Keratinocyte (primary cell): ENCODE results near the gene CYP4F3. TPM values are rescaled to one million over a fixed set of nuclear protein-coding genes. Genes with fewer than 3 reads are reported as not detected.

Source experiments
- DNase-seq: peaks from one replicate; pipeline ENCODE4 v3.0.0-alpha.2; 2011; ENCODE audit warnings: low read depth, missing footprints, low spot score
- FAIRE-seq: peaks from 2 replicates; lab custom pipeline; 2011; peaks lifted over from hg19 to GRCh38; lab: Jason Lieb, UNC
- H2AFZ ChIP-seq: 2 replicates; pipeline ENCODE4 v1.6.0; 2012; ENCODE audit warnings: low read length, control low read depth, inconsistent platforms; ENCODE audit not compliant: control insufficient read depth
- H3K27ac ChIP-seq: 2 replicates; pipeline ENCODE4 v1.5.1; 2011; ENCODE audit warnings: low read length; ENCODE audit not compliant: control insufficient read depth, insufficient read depth
- H3K27me3 ChIP-seq: 3 replicates; pipeline ENCODE4 v1.6.0; 2011; ENCODE audit warnings: low read length; ENCODE audit not compliant: control insufficient read depth, insufficient read depth; ENCODE audit errors: extremely low read depth
- H3K36me3 ChIP-seq, 2 experiments: 2 replicates in 1 of 2; 3 replicates in 1 of 2; pipeline ENCODE4 v1.5.1; 2011; ENCODE audit warnings: low read length in 2 of 2, mild to moderate bottlenecking in 1 of 2; ENCODE audit not compliant: control insufficient read depth in 2 of 2, insufficient read depth in 2 of 2; ENCODE audit errors: extremely low read depth in 1 of 2
- H3K4me1 ChIP-seq: 3 replicates; pipeline ENCODE4 v1.5.1; 2011; ENCODE audit warnings: low read length; ENCODE audit not compliant: control insufficient read depth, insufficient read depth; ENCODE audit errors: extremely low read depth
- H3K4me2 ChIP-seq: 3 replicates; pipeline ENCODE4 v1.6.0; 2011; ENCODE audit warnings: low read depth, low read length; ENCODE audit not compliant: control insufficient read depth, insufficient read depth; ENCODE audit errors: extremely low read depth
- H3K4me3 ChIP-seq, 3 experiments: fragments of 200-600 bp in 1 of 3; sonication (generic) in 1 of 3; 2 replicates in 2 of 3; 3 replicates in 1 of 3; pipeline ENCODE4 v1.5.1; 2011 to 2016; ENCODE audit warnings: low read length in 3 of 3, mild to moderate bottlenecking in 3 of 3, control low read depth in 2 of 3, inconsistent platforms in 1 of 3, low read depth in 1 of 3, mixed read lengths in 1 of 3, mixed run types in 1 of 3, moderate library complexity in 1 of 3; ENCODE audit not compliant: control insufficient read depth in 2 of 3, insufficient read depth in 2 of 3; ENCODE audit errors: extremely low read depth in 1 of 3
- H3K79me2 ChIP-seq: 2 replicates; pipeline ENCODE4 v1.6.0; 2012; ENCODE audit warnings: low read length; ENCODE audit not compliant: control insufficient read depth, insufficient read depth
- H3K9ac ChIP-seq: 3 replicates; pipeline ENCODE4 v1.6.0; 2011; ENCODE audit warnings: low read length; ENCODE audit not compliant: control insufficient read depth, insufficient read depth; ENCODE audit errors: extremely low read depth
- H3K9me1 ChIP-seq: 3 replicates; pipeline ENCODE4 v1.6.0; 2011; ENCODE audit warnings: low read length; ENCODE audit not compliant: control insufficient read depth, insufficient read depth; ENCODE audit errors: extremely low read depth
- H3K9me3 ChIP-seq: 2 replicates; pipeline ENCODE4 v1.5.1; 2012; ENCODE audit warnings: low read depth, low read length; ENCODE audit not compliant: control insufficient read depth
- H4K20me1 ChIP-seq: 3 replicates; pipeline ENCODE4 v1.6.0; 2011; ENCODE audit warnings: low read length; ENCODE audit not compliant: control insufficient read depth, insufficient read depth; ENCODE audit errors: extremely low read depth
- EZH2 ChIP-seq: IDR thresholded peaks from one replicate; pipeline ENCODE4 v1.6.1; 2012; ENCODE audit warnings: inconsistent platforms, mild to moderate bottlenecking, low read length, moderate library complexity
- dilution Hi-C: fragments of 300-500 bp; cut with MboI; formaldehyde crosslinking; loops from one replicate; pipeline ENCODE4 v1.7.0; 2020; ENCODE audit warnings: low sequenced_read_pairs; ENCODE audit not compliant: extremely low pct_ligation_motif_present
- polyA plus RNA-seq, 5 experiments: library from polyadenylated mRNA; depleted of rRNA in 3 of 5; stranded (reverse) in 3 of 5; stranded (forward) in 1 of 5; unstranded in 1 of 5; fragments of >200 nt; gene quantifications; 1 replicate in 1 of 5; 2 replicates in 3 of 5; 3 replicates in 1 of 5; pipeline versions ENCODE4 v1.2.1 to v1.2.3, GENCODE V29; 2011 to 2012; ENCODE audit warnings: missing spikeins in 2 of 5, low read depth in 1 of 5, low replicate concordance in 1 of 5
- TF ChIP-seq, protein P1 (sequence below), 3 experiments: IDR thresholded peaks in 1 of 3; conservative IDR thresholded peaks in 1 of 3; optimal IDR thresholded peaks in 1 of 3; 2 replicates in 2 of 3; 3 replicates in 1 of 3; pipeline versions ENCODE3 to v1.5.1; 2011; ENCODE audit warnings: low read length in 3 of 3, mild to moderate bottlenecking in 3 of 3, moderate library complexity in 2 of 3, control low read depth in 1 of 3, inconsistent platforms in 1 of 3; ENCODE audit not compliant: insufficient read depth in 2 of 3; ENCODE audit errors: extremely low read depth in 1 of 3

CYP4F3 gene
- polyA plus RNA-seq, 1 donor (not counting 4 experiments of a cell fraction or from before 2014, with no cell fraction given): 0.76 TPM

DNA sequence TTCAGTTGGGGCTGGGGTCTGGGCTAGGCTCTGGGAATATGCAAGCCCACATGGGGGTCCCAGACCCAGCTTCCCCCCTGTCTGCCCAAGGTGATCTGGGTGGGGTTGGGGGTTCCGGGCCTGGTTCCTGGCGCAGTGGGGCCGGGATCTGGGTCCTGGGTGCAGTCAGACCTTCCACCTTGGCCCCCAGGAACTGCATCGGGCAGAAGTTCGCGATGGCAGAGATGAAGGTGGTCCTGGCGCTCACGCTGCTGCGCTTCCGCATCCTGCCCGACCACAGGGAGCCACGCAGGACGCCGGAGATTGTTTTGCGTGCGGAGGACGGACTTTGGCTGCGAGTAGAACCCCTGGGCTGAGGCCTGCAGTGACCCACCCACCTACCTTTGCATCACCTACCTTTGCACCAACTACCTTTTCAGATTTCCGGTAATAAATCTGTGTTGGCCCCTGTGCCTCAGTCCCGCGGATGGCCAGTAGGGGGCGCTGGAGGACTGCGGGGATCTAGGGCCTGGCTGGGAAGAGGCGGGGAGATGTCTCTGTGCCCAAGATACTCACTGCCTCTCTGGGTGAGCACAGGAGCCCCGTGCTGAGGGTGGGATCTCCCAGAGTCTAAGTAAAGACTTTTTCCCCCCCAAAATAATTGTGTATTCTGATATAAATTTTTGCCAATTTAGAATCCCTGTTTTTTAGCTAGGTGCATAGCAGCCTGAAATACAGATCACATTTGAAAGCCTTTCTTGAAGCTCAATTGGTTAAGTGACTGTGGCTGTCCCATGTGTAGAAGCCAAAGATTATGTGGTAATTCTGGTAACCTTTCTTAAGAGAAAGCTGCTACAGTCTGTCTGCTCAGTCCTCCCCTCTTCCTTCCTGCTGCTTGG lies 11.5 kb upstream of the CYP4F3 start:
- dilution Hi-C loops: no loop called here
- no peaks in the 10 kb centered on the region for H3K36me3 ChIP-seq
- no peak for TF ChIP-seq EZH2
- TF ChIP-seq, protein P1, sequence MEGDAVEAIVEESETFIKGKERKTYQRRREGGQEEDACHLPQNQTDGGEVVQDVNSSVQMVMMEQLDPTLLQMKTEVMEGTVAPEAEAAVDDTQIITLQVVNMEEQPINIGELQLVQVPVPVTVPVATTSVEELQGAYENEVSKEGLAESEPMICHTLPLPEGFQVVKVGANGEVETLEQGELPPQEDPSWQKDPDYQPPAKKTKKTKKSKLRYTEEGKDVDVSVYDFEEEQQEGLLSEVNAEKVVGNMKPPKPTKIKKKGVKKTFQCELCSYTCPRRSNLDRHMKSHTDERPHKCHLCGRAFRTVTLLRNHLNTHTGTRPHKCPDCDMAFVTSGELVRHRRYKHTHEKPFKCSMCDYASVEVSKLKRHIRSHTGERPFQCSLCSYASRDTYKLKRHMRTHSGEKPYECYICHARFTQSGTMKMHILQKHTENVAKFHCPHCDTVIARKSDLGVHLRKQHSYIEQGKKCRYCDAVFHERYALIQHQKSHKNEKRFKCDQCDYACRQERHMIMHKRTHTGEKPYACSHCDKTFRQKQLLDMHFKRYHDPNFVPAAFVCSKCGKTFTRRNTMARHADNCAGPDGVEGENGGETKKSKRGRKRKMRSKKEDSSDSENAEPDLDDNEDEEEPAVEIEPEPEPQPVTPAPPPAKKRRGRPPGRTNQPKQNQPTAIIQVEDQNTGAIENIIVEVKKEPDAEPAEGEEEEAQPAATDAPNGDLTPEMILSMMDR (optimal IDR thresholded peaks at IDR 0.05 in 1 of 3, IDR thresholded peaks at IDR 0.05 in 1 of 3, conservative IDR thresholded peaks at IDR 0.05 in 1 of 3; ENCODE audit: extremely low read depth in 1 of 3, insufficient read depth in 2 of 3, low read length in 3 of 3): peak; percentile 89 to 96 (median 92)
- peak overlapping the region; percentile 41 for H3K4me2 ChIP-seq
- no peak overlapping the region for H3K9ac ChIP-seq
- no peaks in the 10 kb centered on the region for H3K27me3 ChIP-seq
- H3K27ac ChIP-seq: no peak overlapping the region
- no peaks in the 10 kb centered on the region for H3K9me3 ChIP-seq
- H3K4me3 ChIP-seq: no peak overlapping the region
- FAIRE-seq (peak; percentile 52), DNase-seq (no peak)
- H3K79me2 ChIP-seq: no peaks in the 10 kb centered on the region
- no peaks in the 10 kb centered on the region for H3K9me1 ChIP-seq
- H4K20me1 ChIP-seq: no peaks in the 10 kb centered on the region
- no peak overlapping the region for H2AFZ ChIP-seq
- no peaks in the 10 kb centered on the region for H3K4me1 ChIP-seq

DNA sequence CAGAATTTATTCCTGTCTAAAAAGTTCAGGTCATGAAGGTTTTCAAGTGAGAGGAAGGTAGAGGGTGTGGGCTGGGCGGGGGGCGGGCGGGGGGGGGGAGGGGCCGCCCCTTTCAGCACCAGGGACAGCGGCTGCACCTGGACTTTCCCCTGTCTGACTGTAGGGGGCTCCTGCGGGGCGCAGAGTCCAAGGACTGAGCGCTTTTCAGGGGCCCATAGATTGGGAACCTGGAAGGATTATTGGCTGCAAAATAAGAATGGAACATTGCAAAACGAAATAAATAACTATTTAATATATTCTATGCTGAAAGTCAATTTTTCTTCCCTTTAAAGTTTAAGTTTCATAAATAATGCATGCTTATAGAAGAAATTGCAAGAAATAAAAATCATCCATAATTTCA lies 8.9 kb upstream of the CYP4F3 start:
- Histone ChIP-seq H3K9me1 (no peaks in the 10 kb centered on the region), H3K9ac (no peak overlapping the region), H3K36me3 (no peaks in the 10 kb centered on the region), H3K27ac (no peak overlapping the region), H2AFZ (no peak overlapping the region), H3K79me2 (no peaks in the 10 kb centered on the region), H3K27me3 (no peaks in the 10 kb centered on the region), H4K20me1 (no peaks in the 10 kb centered on the region), H3K4me1 (no peaks in the 10 kb centered on the region), H3K4me3 (no peak overlapping the region), H3K9me3 (no peaks in the 10 kb centered on the region), H3K4me2 (no peak overlapping the region)
- TF ChIP-seq EZH2: no peak
- TF ChIP-seq, protein P1 (optimal IDR thresholded peaks at IDR 0.05 in 1 of 3, IDR thresholded peaks at IDR 0.05 in 1 of 3, conservative IDR thresholded peaks at IDR 0.05 in 1 of 3; ENCODE audit: extremely low read depth in 1 of 3, insufficient read depth in 2 of 3, low read length in 3 of 3): peak; percentile 32 to 63 (median 52)
- dilution Hi-C loops: no loop called here
- FAIRE-seq: no peak
- no peak for DNase-seq
